HepG2 (cell line): Measurements from ENCODE around the gene DPP3. TPM values are rescaled to one million over a fixed set of nuclear protein-coding genes. Genes with fewer than 3 reads are reported as not detected.

ENCODE experiments used
- CSRNP2 ChIP-seq: sonication (generic); formaldehyde crosslinking; conservative IDR thresholded peaks from 2 replicates; pipeline ENCODE4 v1.8.0; 2022; ENCODE audit warnings: low read depth, missing genetic modification reagents
- DMTF1 ChIP-seq: sonication (generic); formaldehyde crosslinking; IDR thresholded peaks from 2 replicates; pipeline ENCODE4 v1.4.0; 2020; ENCODE audit warnings: mild to moderate bottlenecking, missing genetic modification reagents
- GATA4 ChIP-seq: sonication (generic); IDR thresholded peaks from 2 replicates; pipeline ENCODE4 v1.6.1; 2016; ENCODE audit warnings: antibody characterized with exemption, low read depth, borderline replicate concordance
- GMEB2 ChIP-seq: IDR thresholded peaks from 2 replicates; pipeline ENCODE4 v1.6.1; 2016; ENCODE audit warnings: missing biosample characterization, missing genetic modification reagents, low read depth
- GTF2F1 ChIP-seq: fragments of 150-350 bp; IDR thresholded peaks from 2 replicates; pipeline ENCODE4 v1.6.1; 2014; ENCODE audit warnings: low read length
- IKZF4 ChIP-seq: sonication (generic); formaldehyde crosslinking; IDR thresholded peaks from 2 replicates; pipeline ENCODE4 v1.5.1; 2020; ENCODE audit warnings: borderline replicate concordance, mild to moderate bottlenecking, low read depth, missing genetic modification reagents; ENCODE audit errors: not compliant biosample characterization
- KLF6 ChIP-seq: IDR thresholded peaks from 2 replicates; pipeline ENCODE4 v1.8.0; 2016; ENCODE audit warnings: missing biosample characterization, missing genetic modification reagents
- NFYC ChIP-seq: IDR thresholded peaks from 2 replicates; pipeline ENCODE4 v1.6.1; 2016; ENCODE audit warnings: missing genetic modification reagents, missing compliant biosample characterization
- PLSCR1 ChIP-seq: sonication (generic); formaldehyde crosslinking; IDR thresholded peaks from 2 replicates; pipeline ENCODE4 v1.5.0; 2020; ENCODE audit warnings: missing genetic modification reagents, mild to moderate bottlenecking, borderline replicate concordance
- SIX1 ChIP-seq: sonication (generic); formaldehyde crosslinking; IDR thresholded peaks from 2 replicates; pipeline ENCODE4 v1.4.0; 2020; ENCODE audit warnings: missing genetic modification reagents, borderline replicate concordance
- SNAI1 ChIP-seq: sonication (generic); formaldehyde crosslinking; IDR thresholded peaks from 2 replicates; pipeline ENCODE4 v1.5.0; 2020; ENCODE audit warnings: mild to moderate bottlenecking, missing genetic modification reagents, borderline replicate concordance
- TARDBP ChIP-seq: sonication (generic); formaldehyde crosslinking; IDR thresholded peaks from 2 replicates; pipeline ENCODE4 v1.8.0; 2022; ENCODE audit warnings: mild to moderate bottlenecking, missing genetic modification reagents
- ZFP82 ChIP-seq: sonication (generic); formaldehyde crosslinking; IDR thresholded peaks from 2 replicates; pipeline ENCODE4 v1.5.1; 2020; ENCODE audit warnings: mild to moderate bottlenecking, missing genetic modification reagents, borderline replicate concordance
- ZFX ChIP-seq: sonication (generic); formaldehyde crosslinking; IDR thresholded peaks from 2 replicates; pipeline ENCODE4 v1.4.0; 2020; ENCODE audit warnings: mild to moderate bottlenecking, low read depth, missing genetic modification reagents, moderate library complexity
- ZKSCAN5 ChIP-seq: sonication (generic); formaldehyde crosslinking; IDR thresholded peaks from 2 replicates; pipeline ENCODE4 v1.5.1; 2020; ENCODE audit warnings: mild to moderate bottlenecking, missing genetic modification reagents
- ZNF280B ChIP-seq: sonication (generic); formaldehyde crosslinking; IDR thresholded peaks from 2 replicates; pipeline ENCODE4 v1.5.0; 2020; ENCODE audit warnings: missing genetic modification reagents, mild to moderate bottlenecking, borderline replicate concordance
- ZNF282 ChIP-seq: fragments of 450-650 bp; IDR thresholded peaks from 2 replicates; pipeline ENCODE4 v1.6.1; 2018; ENCODE audit not compliant: partially characterized antibody
- ZNF496 ChIP-seq: sonication (generic); formaldehyde crosslinking; IDR thresholded peaks from 2 replicates; pipeline ENCODE4 v1.8.1; 2023; ENCODE audit warnings: mild to moderate bottlenecking, moderate library complexity, missing genetic modification reagents; ENCODE audit not compliant: insufficient replicate concordance
- ZNF619 ChIP-seq: sonication (generic); formaldehyde crosslinking; IDR thresholded peaks from 2 replicates; pipeline ENCODE4 v1.4.0; 2020; ENCODE audit warnings: mild to moderate bottlenecking, missing genetic modification reagents
- ZNF674 ChIP-seq: sonication (generic); formaldehyde crosslinking; IDR thresholded peaks from 2 replicates; pipeline ENCODE4 v1.5.0; 2020; ENCODE audit warnings: low read depth, mild to moderate bottlenecking, missing genetic modification reagents
- polyA plus RNA-seq, 8 experiments: library from polyadenylated mRNA; depleted of rRNA in 3 of 8; stranded (reverse) in 7 of 8; unstranded in 1 of 8; fragments of >200 nt; fragmentation: Illumina TruSeq in 4 of 8; extraction: Trizol in 4 of 8; gene quantifications; 2 replicates each; pipeline versions ENCODE4 v1.2.1 to v1.2.3, GENCODE V29; 2011 to 2016; ENCODE audit warnings: low read depth in 4 of 8, missing spikeins in 1 of 8, mixed read lengths in 1 of 8; ENCODE audit not compliant: insufficient read depth in 1 of 8
- total RNA-seq, 5 experiments: library from RNA; depleted of rRNA; stranded (reverse); fragments of >200 nt; fragmentation: Illumina TruSeq; extraction: Trizol; gene quantifications; 2 replicates each; pipeline ENCODE4 v1.2.3, GENCODE V29; 2016; ENCODE audit warnings: low read depth in 1 of 5

Gene DPP3
- total and polyA plus RNA-seq, 2 of the 13 experiments (the other 11 are each of a cell fraction or from before 2014, with no cell fraction given): 38.4 to 59.8 TPM

- TF ChIP-seq CSRNP2 (CRISPR knock-in tag): no peak
- TF ChIP-seq TARDBP (CRISPR knock-in tag): no peak
- peak; percentile 97 for TF ChIP-seq NFYC (CRISPR knock-in tag)
- no peak for TF ChIP-seq GTF2F1
- no peak for TF ChIP-seq ZNF282
- TF ChIP-seq ZNF280B: no peak; the same call in 1 of the 2 replicates
- TF ChIP-seq GMEB2 (CRISPR knock-in tag): no peak
- no peak for TF ChIP-seq PLSCR1 (CRISPR knock-in tag)
- peak; percentile 2 for TF ChIP-seq IKZF4 (CRISPR knock-in tag)
- 0 out of 2 replicates have a peak, but pooled peaks have one; percentile 18 for TF ChIP-seq ZKSCAN5
- TF ChIP-seq SIX1: no peak
- TF ChIP-seq ZFP82 (CRISPR knock-in tag): no peak
- no peak for TF ChIP-seq DMTF1 (CRISPR knock-in tag)
- TF ChIP-seq SNAI1: no peak; the same call in 1 of the 2 replicates
- TF ChIP-seq ZNF496 (CRISPR knock-in tag): no peak
- no peak for TF ChIP-seq ZNF674 (CRISPR knock-in tag)
- TF ChIP-seq ZFX (CRISPR knock-in tag): peak; percentile 100
- TF ChIP-seq KLF6 (CRISPR knock-in tag): peak; percentile 51; the same call in 1 of the 2 replicates
- 0 out of 2 replicates have a peak, but pooled peaks have one; percentile 12 for TF ChIP-seq GATA4
- TF ChIP-seq ZNF619 (CRISPR knock-in tag): no peak
Measured at GRCh38 chr11:66480117-66480938, at the start of gene DPP3 (continued).
